Endothelial cell of umbilical vein (primary cell): ENCODE data around the gene KLHL17. TPM values are rescaled to one million over a fixed set of nuclear protein-coding genes. Genes with fewer than 3 reads are reported as not detected.

Experiments
- BruUV-seq: library from RNA; stranded (reverse); fragments of 400-500 nt; replicated peaks from 2 replicates; lab custom pipeline; 2021; lab: Mats Ljungman, UMichigan
- CTCF ChIA-PET: fragments of 300-600, 350-600 bp; sonication (Branson Sonifier 250); formaldehyde crosslinking; loops from one replicate; lab custom pipeline; 2021; ENCODE audit warnings: antibody characterized with exemption, inconsistent platforms; lab: Charles Lee
- POLR2A ChIA-PET: fragments of 300-600, 350-600 bp; sonication (Branson Sonifier 250); formaldehyde crosslinking; loops from one replicate; lab custom pipeline; 2021; ENCODE audit warnings: antibody characterized with exemption, inconsistent platforms; lab: Charles Lee
- DNase-seq: peaks from one replicate; pipeline ENCODE4 v3.0.0-alpha.2; 2011; ENCODE audit warnings: low read depth, low spot score
- FAIRE-seq: peaks from 2 replicates; lab custom pipeline; 2011; peaks lifted over from hg19 to GRCh38; lab: Jason Lieb, UNC
- H2AFZ ChIP-seq: 2 replicates; pipeline ENCODE4 v1.6.0; 2012; ENCODE audit warnings: low read depth, low read length, control low read depth, inconsistent platforms
- H3K27ac ChIP-seq: 2 replicates; pipeline ENCODE4 v1.5.1; 2011; ENCODE audit warnings: low read depth, mild to moderate bottlenecking, control low read depth, low read length, moderate library complexity; ENCODE audit not compliant: insufficient read depth
- H3K27me3 ChIP-seq, 2 experiments: 2 replicates each; pipeline versions ENCODE4 v1.6.0 to v1.6.1; 2011; ENCODE audit warnings: low read length in 2 of 2, mixed read lengths in 1 of 2; ENCODE audit not compliant: control insufficient read depth in 2 of 2, insufficient read depth in 2 of 2
- H3K36me3 ChIP-seq, 2 experiments: 2 replicates in 1 of 2; 3 replicates in 1 of 2; pipeline ENCODE4 v1.5.1; 2011; ENCODE audit warnings: low read length in 2 of 2, mild to moderate bottlenecking in 1 of 2, moderate library complexity in 1 of 2; ENCODE audit not compliant: control insufficient read depth in 2 of 2, insufficient read depth in 2 of 2; ENCODE audit errors: extremely low read depth in 1 of 2
- H3K4me1 ChIP-seq: 3 replicates; pipeline ENCODE4 v1.5.1; 2011; ENCODE audit warnings: mild to moderate bottlenecking, low read length; ENCODE audit not compliant: control insufficient read depth, insufficient read depth; ENCODE audit errors: extremely low read depth
- H3K4me2 ChIP-seq: 2 replicates; pipeline ENCODE4 v1.6.1; 2011; ENCODE audit warnings: low read length, control low read depth, mixed read lengths; ENCODE audit not compliant: insufficient read depth
- H3K4me3 ChIP-seq, 3 experiments: fragments of 200-600 bp in 1 of 3; sonication (generic), shearing (Covaris generic) in 1 of 3; replicated peaks in 1 of 3; 2 replicates each; pipeline ENCODE4 v1.5.1; 2011 to 2016; ENCODE audit warnings: control low read depth in 3 of 3, low read length in 3 of 3, mild to moderate bottlenecking in 2 of 3, inconsistent platforms in 1 of 3, low read depth in 1 of 3, moderate library complexity in 1 of 3; ENCODE audit not compliant: insufficient read depth in 1 of 3
- H3K79me2 ChIP-seq: 2 replicates; pipeline ENCODE4 v1.6.0; 2012; ENCODE audit warnings: low read length, inconsistent platforms; ENCODE audit not compliant: control insufficient read depth, insufficient read depth
- H3K9ac ChIP-seq: replicated peaks from 2 replicates; pipeline ENCODE3; 2011; ENCODE audit warnings: low read length, control low read depth; ENCODE audit not compliant: insufficient read depth; ENCODE audit errors: extremely low read depth
- H3K9me1 ChIP-seq: replicated peaks from 3 replicates; pipeline ENCODE4 v1.6.0; 2011; ENCODE audit warnings: mild to moderate bottlenecking, low read length; ENCODE audit not compliant: control insufficient read depth, insufficient read depth; ENCODE audit errors: extremely low read depth
- H3K9me3 ChIP-seq: replicated peaks from 2 replicates; pipeline ENCODE4 v1.5.1; 2012; ENCODE audit warnings: low read length, inconsistent platforms; ENCODE audit not compliant: control insufficient read depth, insufficient read depth
- H4K20me1 ChIP-seq: replicated peaks from 2 replicates; pipeline ENCODE3; 2011; ENCODE audit warnings: mild to moderate bottlenecking, low read length; ENCODE audit not compliant: control insufficient read depth, insufficient read depth; ENCODE audit errors: extremely low read depth
- CTCF ChIP-seq, 2 donors: IDR thresholded peaks; 1 replicate in 1 of 2; 2 replicates in 1 of 2; pipeline ENCODE4 v1.5.1; 2011; ENCODE audit warnings: low read length in 2 of 2, mild to moderate bottlenecking in 2 of 2, moderate library complexity in 2 of 2, control low read depth in 1 of 2, inconsistent platforms in 1 of 2, low read depth in 1 of 2; ENCODE audit not compliant: insufficient read depth in 1 of 2; ENCODE audit errors: extremely low read depth in 1 of 2
- EZH2 ChIP-seq: IDR thresholded peaks from 2 replicates; pipeline ENCODE4 v1.6.1; 2012; ENCODE audit warnings: borderline replicate concordance, low read depth, mild to moderate bottlenecking, moderate library complexity, low read length, inconsistent platforms; ENCODE audit not compliant: severe bottlenecking
- FOS ChIP-seq: IDR thresholded peaks from 2 replicates; pipeline ENCODE4 v1.6.1; 2011; ENCODE audit warnings: mild to moderate bottlenecking, low read length, moderate library complexity, borderline replicate concordance; ENCODE audit not compliant: insufficient read depth
- GATA2 ChIP-seq: IDR thresholded peaks from 2 replicates; pipeline ENCODE4 v1.7.0; 2011; ENCODE audit warnings: low read depth, mild to moderate bottlenecking, moderate library complexity, mixed read lengths, low read length; ENCODE audit not compliant: insufficient read length, insufficient read depth
- JUN ChIP-seq: IDR thresholded peaks from 2 replicates; pipeline ENCODE4 v1.6.1; 2011; ENCODE audit warnings: borderline replicate concordance, low read depth; ENCODE audit not compliant: insufficient read length, insufficient read depth
- MYC ChIP-seq: IDR thresholded peaks from one replicate; pipeline ENCODE4 v1.6.1; 2011; ENCODE audit warnings: mild to moderate bottlenecking, low read depth, low read length
- POLR2A ChIP-seq: IDR thresholded peaks from 2 replicates; pipeline ENCODE4 v1.6.1; 2012; ENCODE audit warnings: low read depth, mild to moderate bottlenecking, control low read depth, low read length
- POLR2AphosphoS5 ChIP-seq: IDR thresholded peaks from 2 replicates; pipeline ENCODE4 v1.6.1; 2012; ENCODE audit warnings: low read depth, mild to moderate bottlenecking, control low read depth, low read length, moderate library complexity; ENCODE audit not compliant: insufficient read depth
- dilution Hi-C: fragments of 300-500 bp; cut with MboI; formaldehyde crosslinking; loops from one replicate; pipeline ENCODE4 v1.15.0; 2019; ENCODE audit warnings: low sequenced_read_pairs; ENCODE audit not compliant: extremely low pct_ligation_motif_present
- intact Hi-C: fragments of 100-400 bp; cut with micrococcal nuclease; formaldehyde crosslinking; loops from one replicate; pipeline ENCODE4 v1.10.0; 2022
- polyA plus RNA-seq, 4 experiments: library from polyadenylated mRNA; depleted of rRNA in 3 of 4; stranded (reverse) in 3 of 4; unstranded in 1 of 4; fragments of >200 nt; gene quantifications; 2 replicates each; pipeline versions ENCODE4 v1.2.1 to v1.2.3, GENCODE V29; 2011 to 2012; ENCODE audit warnings: missing spikeins in 1 of 4
- total RNA-seq: library from RNA; stranded (reverse); gene quantifications from 2 replicates; pipeline ENCODE4 v1.2.3, GENCODE V29; 2021
- TF ChIP-seq, protein P1 (sequence below): IDR thresholded peaks from 2 replicates; pipeline ENCODE4 v1.6.1; 2011; ENCODE audit not compliant: insufficient read depth, insufficient read length

The KLHL17 gene
- total and polyA plus RNA-seq, 2 donors (not counting 3 experiments of a cell fraction or from before 2014, with no cell fraction given) = 27.0 to 30.1 TPM

- TF ChIP-seq CTCF (IDR thresholded peaks at IDR 0.05; ENCODE audit: extremely low read depth in 1 of 2, insufficient read depth in 1 of 2, low read depth in 1 of 2, low read length in 2 of 2) (no peak), MYC (no peak), FOS (no peak), JUN (no peak), GATA2 (no peak), POLR2AphosphoS5 (no peak), EZH2 (no peak), POLR2A (no peak)
- TF ChIP-seq, protein P1, sequence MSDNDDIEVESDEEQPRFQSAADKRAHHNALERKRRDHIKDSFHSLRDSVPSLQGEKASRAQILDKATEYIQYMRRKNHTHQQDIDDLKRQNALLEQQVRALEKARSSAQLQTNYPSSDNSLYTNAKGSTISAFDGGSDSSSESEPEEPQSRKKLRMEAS = no peak
- Histone ChIP-seq H3K27ac (no peak overlapping the region), H3K9ac (no peak overlapping the region), H3K36me3 (no peaks in the 10 kb centered on the region), H3K4me2 (no peak overlapping the region), H3K4me1 (no peaks in the 10 kb centered on the region), H4K20me1 (no peaks in the 10 kb centered on the region), H3K27me3 (no peaks in the 10 kb centered on the region), H3K4me3 (no peak overlapping the region), H3K9me3 (no peaks in the 10 kb centered on the region), H3K9me1 (no peaks in the 10 kb centered on the region), H3K79me2 (no peaks in the 10 kb centered on the region), H2AFZ (no peak overlapping the region)
- intact Hi-C loops = no loop called here
- POLR2A ChIA-PET = no interaction called here
- FAIRE-seq (no peak), DNase-seq (no peak)
- CTCF ChIA-PET = interaction anchor here (1.8 to 5.1 kb wide), 2 partner anchors 84 to 311 kb away, joined by 7 to 77 read pairs; no protein-coding TSS in a partner anchor
- dilution Hi-C loops = no loop called here
- no TSS peak for BruUV-seq
Observed at GRCh38 chr1:980137-980571, 19.8 kb downstream of the KLHL17 start.
